NCI-H748 treated with DMSO at 0.1 percent for 48 hours (cell line): ENCODE data around the gene VPS18.

ENCODE experiments used
- DNase-seq: peaks from one replicate; lab custom pipeline; 2025; lab: John Stamatoyannopoulos, UW

Gene VPS18

DNA sequence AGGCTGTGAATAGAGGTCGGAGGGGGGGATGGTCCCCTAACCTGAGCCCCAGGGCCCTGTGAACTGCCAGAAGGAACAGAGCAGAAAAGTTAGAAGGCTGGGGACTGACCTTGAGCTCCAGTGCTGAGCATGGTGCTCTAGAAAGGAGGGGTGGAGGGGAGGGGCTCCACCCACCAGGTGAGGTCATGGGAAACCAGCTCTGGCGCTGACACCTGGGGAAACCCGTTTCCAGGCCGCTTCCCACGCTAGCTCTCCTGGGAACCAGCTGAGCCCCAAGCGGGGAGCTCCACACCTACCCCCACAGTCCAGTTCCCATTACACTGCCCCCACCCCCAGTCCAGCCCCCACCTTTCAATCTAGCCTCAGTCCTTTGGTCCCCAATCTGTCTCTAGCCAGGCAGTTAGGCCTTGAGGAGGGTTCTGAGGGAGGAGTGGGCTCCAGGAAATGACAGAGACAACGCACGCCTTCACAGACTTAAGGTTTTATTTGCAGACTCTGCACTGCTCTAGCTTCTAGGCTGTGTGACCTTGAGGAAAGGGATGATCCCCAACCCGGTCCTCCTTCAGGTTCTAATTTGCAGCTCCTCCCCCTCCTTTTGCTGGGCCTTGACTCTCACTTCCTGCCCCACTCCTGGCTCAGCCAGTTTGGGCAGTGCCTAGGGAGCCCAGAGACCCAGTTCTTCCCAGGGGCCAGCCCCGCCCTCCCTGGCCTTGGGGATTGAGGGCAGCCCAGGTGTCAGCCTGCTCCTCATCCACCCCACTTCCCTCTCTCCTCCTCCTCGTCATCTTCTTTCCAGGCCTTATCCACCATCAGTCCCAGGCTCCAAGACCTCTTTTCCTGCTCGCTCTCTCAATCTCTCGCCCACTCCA, 22.3 kb upstream of the VPS18 start:
- DNase-seq, result no peak

DNA sequence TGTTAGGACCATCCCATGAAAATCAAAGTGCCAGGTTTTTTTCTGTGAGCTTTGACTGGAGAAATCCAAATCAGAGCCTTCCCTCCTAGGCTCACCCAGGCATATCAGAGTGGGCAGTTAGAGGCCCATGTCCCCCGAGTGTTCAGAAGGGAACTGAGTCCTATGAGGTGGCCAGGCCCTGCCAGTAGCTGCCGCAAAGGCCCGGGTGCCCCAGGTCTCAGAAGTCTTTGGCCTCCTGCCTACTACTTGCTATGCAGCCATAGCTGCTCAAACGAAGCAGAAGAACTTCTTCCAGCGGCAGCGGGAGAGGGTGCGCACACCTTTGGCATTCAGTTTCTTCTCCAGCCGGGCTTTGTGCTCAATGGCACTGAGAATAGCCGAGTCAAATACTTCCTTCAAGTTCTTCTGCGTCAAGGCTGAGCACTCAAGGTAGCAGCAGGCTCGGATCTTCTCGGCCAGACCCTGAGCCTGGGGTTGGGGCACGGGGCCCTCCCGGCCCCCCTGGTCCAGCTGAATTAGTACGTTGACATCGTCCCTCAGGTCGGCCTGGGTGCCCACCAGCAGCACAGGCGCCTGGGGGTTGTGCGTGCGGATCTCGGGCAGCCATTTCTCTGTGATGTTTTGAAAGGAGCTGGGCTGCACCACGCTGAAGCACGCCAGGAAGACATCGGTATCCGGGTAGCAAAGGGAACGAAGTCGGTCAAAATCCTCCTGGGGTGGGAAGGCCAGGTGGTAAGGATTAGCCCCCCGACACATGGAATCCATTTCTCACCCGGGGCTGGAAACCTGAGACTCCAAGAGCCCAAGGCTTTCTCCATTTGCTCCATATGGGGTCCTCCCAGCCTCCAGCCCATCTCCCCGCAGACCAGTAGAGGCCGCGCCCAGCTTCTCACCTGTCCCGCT, 21.2 kb upstream of the VPS18 start:
- no peak for DNase-seq

DNA sequence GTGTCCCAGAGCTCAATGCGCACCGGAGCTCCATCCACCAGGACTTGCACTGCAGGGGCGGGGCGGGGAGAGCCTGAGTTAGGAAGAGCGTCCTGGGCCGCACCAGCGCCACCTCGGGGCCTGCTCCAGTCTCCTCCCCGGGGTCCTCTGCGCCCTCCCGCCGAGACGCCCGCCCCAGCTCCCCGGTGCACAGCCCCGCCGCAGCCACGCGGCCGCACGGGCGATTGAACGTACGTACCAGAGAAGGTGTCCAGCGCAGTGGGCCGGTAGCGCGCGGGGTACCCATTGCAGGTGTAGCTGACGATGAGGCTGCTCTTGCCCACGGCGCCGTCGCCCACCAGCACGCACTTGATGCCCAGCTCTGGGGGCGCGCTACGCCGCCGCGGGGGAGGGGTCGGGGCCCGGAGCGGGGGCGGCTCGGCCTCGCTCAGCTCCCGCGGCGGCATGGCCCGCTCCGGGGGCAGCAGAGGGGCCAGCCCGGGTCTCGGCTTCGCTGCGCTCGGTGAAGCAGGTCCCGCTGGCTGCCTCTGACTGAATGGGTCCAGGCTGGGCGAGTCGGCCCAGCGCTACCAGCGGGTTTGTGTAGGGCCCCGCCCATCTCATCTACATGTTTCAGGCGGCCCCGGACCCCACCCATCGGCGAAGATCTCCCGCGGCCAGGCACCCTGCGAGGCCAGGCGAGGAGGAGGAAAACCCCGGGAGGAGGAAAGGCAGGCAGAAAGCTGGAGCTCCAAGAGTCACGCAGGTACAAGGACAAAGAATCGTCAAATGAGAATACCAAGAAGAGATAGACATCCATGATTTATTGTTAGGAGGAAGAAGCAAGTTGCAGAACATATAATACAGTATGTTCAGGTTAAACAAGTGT, 20.3 kb upstream of the VPS18 start, which contains the start of gene RHOV:
Gene RHOV (minus strand): TSS at position 541 of the 868 bp plus-strand sequence. CDS start 95 bp downstream, at position 446.
- DNase-seq, result peak; percentile 35

DNA sequence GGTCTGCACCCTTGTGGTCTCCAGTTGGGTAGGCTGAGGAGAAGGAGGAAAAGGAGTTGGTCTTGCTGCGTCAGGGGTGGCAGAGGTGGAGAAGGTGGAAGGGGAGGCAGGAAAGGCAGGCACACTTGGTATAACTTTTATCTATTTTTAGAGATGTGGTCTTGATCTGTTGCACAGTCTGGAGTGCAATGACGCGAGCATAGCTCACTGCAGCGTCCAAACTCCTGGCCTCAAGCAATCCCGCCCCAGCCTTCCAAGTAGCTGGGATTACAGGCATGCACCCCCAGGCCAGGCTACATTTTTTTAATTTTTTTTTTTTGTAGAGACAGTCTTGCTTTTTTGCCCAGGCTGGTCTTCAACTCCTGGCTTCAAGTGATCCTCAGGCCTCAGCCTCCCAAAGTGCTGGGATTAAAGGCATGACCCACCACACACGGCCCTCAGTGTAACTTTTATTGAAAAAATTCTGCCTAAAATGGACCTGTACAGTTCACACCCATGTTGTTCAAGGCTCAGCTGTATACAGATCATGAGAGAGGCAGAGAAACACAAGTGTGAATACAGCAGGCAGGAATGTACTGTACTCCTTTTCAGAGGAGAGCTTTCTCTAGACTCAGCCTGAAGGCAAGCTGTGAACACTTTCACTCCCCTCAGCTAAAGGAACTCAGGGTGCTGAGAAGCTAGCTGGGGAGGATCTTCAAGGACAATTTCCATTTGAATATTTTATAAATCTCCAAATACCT, 18.1 kb upstream of the VPS18 start:
- DNase-seq, result no peak

DNA sequence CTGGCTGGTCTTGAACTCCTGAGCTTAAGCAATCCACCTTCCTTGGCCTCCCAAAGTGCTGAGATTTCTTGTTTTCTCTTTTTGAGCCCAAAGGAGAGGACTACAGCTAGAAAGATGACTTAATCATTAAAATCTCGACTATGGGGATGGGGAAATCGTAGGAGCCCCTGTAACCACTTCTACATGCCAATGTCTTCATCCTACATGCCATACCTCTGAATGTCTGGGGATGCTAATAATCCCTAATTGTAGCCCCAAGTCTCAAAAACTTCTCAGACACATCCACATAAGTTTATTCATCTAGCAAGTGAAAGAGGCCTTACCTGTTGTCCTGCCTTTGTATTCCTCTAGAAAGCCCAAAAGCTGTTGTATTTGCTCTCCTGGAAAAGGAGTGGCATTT, 16.6 kb upstream of the VPS18 start:
- DNase-seq, result no peak

DNA sequence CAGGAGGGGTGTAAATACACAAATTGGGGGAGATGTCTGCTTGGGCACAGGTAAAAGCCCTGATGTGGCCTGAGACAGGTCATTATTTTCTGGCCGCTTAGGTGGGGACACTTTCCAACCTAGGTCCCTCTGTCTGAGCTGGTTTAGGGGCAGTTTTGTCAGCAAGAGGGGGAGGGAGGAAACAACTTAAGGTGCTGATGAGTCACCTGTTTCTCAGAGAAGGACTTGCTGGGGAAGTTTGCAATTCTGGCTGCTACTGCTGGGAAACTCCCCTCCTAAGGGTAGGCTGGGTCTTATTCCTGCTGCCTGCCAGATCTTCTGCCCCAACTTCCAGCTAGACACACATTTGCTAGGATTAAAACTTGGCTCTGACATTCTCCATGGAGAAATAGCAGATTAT, 15.5 kb upstream of the VPS18 start:
- DNase-seq, result no peak

DNA sequence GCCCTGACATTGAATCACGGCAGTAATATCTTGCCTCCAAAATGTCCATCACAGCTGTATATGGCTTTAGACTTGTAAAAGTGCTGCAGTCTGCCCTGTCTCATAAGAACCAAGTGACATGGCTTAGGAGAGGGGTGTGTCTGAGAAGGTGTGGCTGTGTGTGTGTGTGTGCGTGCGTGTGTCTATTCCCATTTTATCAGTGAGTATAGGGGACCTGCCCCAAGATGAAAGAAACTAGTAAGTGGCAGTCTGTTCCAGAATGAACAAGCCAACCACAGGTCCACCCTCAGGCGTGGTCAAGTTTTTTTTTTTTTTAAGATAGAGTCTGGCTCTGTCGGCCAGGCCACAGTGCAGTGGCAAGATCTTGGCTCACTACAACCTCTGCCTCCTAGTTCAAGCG, 14.6 kb upstream of the VPS18 start:
- no peak for DNase-seq

DNA sequence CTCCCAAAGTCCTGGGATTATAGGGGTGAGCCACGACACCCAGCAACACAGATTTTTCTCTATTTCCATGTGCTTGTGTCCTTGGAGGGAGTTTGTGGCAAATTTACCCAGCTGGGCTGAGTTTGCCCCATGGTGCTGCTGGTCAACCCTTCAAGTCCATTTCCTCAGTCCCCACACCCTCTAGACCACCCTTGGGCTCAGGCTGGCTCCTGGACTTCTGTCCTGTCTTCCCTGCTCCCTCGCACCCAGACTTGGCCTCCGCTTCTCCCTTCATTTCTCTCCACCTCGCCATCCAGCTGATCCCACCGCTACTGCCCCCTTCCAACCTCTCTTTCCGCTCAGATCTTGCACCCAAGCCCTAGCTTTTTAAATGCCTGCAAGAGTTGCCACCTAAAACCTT, 12.9 kb upstream of the VPS18 start:
- no peak for DNase-seq

DNA sequence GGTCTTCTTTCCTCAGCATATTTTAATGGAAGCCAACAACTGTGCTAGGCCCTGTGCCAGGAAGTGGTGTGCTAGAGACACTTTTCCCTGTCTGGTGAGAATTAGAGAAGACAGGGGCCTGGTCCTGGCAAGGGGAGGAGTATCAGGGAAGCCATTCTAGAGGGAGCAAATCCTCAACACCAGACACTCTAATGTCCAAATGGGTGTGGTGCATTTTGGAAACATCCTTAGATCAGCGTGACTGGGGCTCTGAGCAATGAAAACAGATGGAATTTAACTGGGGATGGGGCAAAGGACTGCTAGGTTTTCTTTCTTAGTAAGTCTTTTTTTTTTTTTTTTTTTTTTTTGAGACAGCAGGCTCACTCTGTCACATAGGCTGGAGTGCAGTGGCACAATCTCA, 7.7 kb upstream of the VPS18 start:
- no peak for DNase-seq

DNA sequence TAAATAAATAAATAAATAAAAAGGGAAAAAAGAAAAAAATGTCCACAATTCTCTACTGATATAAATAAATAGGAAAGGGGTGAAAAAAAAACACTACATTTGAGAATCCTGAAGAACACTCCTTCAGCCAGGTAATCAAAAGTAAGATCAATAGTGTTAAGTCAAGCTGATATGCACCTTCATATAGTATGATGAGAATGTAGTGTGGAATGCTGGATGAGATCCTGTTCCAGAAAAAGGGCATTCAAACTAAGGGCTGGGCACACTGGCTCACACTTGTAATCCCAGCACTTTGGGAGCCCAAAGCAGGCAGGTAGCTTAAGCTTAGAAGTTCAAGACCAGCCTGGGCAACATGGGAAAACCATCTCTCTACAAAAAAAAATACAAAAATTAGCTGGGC, 5.1 kb upstream of the VPS18 start:
- DNase-seq, result no peak

DNA sequence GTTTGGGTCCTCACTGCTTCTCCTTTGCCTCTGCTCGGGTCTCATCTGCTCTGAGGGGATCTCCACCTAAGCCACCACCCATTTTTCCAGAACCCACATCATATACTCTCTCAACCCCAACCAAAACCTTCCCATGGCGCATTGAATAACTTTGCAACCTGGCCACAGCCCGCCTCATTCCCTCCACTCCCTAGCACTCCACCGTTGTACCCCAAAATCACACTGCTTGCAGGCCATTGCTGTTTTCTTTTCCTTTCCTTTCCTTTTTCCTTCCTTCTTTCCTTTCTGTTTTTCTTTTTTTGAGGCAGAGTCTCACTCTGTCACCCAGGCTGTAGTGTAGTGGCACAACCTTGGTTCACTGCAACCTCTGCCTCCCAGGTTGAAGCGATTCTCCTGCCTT, 3.1 kb upstream of the VPS18 start:
- DNase-seq, result no peak

DNA sequence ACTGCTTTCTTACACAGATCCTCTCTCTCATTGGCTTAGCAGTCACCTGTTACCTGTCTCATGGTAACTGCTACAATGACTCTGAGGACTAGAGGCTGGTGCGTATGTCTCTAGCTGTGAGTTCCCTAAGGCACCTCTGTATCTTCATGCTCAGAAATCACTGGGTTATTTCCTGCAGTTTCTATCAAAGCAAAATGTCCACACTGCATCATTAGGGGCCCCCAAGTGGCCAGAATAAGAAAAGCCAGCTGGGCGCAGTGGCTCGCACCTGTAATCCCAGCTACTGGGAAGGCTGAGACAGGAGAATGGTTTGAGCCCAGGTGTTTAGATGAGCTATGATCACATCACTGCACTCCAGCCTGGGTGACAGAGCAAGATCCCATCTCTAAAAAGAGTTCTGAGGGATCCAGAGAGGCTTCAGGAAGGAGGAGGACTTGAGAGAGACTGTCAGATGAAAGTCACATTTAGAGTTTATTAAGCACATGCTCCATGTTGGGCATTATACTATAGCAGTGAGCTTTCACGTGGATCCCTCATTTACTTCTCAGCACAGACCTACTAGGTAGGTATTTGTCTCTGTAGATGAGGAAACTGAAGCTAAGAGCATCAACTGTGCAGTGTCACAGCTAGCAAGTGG, 2.3 kb upstream of the VPS18 start:
- DNase-seq, result peak; percentile 5

DNA sequence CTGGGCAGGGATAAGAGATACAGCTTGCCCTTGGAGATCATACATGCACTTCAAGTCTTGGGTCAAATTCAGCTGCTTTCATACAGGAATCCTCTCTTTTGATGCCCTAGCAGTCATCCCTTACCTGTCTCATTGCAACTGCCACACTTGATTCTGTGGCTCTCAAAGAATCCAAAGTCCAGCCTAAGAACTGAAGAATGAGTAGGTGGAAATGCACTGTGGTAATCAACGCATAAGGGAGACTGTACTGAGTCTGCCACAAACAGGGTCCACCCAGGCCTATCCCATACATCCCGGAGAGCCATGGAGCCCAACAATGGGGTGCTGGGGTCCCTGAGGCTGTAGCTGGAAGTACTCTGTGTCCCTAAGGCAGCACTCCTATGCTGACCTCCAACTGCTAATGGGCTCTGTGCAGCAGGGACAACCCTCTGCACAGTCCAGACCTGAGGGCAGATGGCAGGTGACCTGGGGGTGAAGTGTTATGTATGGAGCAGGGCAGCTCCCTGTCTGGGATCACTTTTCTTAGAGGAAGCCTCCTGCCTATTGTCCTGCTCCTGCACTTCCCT, 1.7 kb upstream of the VPS18 start:
- no peak for DNase-seq

DNA sequence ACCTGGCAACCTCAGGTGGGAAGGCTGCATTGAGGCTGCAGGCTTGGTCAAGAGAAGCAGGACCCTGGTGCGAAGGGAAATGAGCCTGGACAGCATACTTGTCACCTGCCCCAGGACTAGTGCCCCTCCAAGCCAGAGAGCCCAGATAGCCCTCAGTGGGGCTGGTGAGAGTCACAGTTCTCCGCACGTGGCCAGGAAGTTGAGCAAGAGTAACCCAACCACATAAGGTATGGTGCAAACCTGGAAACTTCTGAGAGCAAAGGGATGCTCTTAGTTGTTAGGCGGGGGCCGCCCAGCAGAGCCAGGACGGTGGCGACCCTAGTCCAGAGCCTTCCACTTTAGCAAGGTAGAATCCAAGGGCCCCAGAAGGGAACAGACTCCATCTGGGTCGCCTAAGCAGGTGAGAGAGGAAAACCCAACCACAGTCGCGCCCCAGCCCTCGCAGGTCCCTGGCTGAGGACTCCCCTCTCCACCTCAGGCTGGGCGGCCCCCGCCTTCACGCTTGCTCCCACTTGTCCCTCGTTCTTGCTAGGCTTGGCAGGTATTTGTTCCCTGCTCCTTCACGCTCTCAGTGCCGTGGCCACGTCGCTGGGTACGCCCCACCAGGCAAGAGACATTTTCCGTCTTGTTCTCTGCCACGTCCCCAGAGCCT, 1.1 kb upstream of the VPS18 start:
- DNase-seq, result no peak

DNA sequence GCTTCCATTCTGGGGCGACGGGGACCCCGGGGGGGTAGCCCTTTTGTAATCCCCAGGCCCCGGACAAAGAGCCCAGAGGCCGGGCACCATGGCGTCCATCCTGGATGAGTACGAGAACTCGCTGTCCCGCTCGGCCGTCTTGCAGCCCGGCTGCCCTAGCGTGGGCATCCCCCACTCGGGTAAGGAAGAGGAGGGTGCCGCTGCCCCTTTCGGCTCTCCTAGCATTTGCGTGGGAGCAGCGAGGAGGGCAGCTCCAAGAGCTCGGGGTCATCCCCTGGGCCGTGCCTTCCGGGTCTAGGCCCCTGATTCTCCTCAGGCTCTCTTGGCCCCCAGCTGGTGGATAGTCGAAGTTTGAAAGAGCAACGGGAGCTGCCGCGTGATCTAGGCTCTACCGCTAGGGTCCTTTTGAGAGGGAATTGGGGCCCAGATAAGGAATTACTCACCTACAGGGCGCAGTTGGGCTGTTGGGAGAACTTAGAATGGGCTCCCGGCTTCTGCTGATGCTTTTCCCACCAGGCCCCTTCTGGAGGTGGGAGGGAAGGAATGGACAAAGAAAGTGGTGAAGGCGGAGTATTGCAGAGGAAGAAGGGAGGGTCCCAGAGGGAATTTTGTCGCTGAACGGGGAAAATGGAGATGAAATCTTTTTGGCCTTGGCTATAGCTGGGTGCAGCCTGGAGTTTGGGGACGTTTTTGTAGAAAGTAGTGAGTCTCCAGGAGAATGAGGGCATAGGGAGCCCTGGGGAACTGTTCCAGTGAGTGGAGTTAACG, 615 bp downstream of the VPS18 start:
- DNase-seq, result no peak

DNA sequence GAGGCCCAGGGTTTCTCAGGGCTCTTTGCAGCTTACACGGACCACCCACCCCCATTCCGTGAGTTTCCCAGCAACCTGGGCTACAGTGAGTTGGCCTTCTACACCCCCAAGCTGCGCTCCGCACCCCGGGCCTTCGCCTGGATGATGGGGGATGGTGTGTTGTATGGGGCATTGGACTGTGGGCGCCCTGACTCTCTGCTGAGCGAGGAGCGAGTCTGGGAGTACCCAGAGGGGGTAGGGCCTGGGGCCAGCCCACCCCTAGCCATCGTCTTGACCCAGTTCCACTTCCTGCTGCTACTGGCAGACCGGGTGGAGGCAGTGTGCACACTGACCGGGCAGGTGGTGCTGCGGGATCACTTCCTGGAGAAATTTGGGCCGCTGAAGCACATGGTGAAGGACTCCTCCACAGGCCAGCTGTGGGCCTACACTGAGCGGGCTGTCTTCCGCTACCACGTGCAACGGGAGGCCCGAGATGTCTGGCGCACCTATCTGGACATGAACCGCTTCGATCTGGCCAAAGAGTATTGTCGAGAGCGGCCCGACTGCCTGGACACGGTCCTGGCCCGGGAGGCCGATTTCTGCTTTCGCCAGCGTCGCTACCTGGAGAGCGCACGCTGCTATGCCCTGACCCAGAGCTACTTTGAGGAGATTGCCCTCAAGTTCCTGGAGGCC, 5.4 kb downstream of the VPS18 start:
- no peak for DNase-seq

DNA sequence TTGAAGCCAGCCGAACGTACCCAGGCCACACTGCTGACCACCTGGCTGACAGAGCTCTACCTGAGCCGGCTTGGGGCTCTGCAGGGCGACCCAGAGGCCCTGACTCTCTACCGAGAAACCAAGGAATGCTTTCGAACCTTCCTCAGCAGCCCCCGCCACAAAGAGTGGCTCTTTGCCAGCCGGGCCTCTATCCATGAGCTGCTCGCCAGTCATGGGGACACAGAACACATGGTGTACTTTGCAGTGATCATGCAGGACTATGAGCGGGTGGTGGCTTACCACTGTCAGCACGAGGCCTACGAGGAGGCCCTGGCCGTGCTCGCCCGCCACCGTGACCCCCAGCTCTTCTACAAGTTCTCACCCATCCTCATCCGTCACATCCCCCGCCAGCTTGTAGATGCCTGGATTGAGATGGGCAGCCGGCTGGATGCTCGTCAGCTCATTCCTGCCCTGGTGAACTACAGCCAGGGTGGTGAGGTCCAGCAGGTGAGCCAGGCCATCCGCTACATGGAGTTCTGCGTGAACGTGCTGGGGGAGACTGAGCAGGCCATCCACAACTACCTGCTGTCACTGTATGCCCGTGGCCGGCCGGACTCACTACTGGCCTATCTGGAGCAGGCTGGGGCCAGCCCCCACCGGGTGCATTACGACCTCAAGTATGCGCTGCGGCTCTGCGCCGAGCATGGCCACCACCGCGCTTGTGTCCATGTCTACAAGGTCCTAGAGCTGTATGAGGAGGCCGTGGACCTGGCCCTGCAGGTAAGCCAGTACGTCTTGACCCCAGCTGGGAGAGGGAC, 6.2 kb downstream of the VPS18 start:
- DNase-seq, result no peak

DNA sequence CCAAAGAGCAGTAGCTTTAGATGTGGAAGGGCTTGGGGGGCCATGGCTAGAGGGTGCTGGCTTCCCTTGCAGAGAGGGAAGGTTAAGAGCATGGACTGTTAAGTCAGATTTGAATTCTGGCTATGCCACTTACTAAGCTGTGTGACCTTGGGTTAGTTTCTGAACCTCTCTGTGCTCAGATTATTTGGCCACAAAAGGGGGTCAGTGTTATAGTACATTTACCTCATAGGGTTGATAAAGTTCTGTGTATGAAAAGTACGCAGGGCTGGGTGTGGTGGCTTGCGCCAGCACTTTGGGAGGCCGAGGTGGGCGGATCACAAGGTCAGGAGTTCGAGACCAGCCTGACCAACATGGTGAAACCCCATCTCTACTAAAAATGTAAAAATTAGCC, 6.8 kb downstream of the VPS18 start:
- DNase-seq, result no peak
